Glomerular visceral epithelial cell (primary cell): ENCODE data around the gene CDX2.
"Not testable (repeated sequence)": the region's sequence is repeated elsewhere in the genome, so short reads cannot be mapped to it uniquely, and the experiment has no call there.

Experiments
- DNase-seq: peaks from one replicate; pipeline ENCODE4 v3.0.0-alpha.2; 2016; ENCODE audit errors: extremely low spot score

The CDX2 gene

DNA sequence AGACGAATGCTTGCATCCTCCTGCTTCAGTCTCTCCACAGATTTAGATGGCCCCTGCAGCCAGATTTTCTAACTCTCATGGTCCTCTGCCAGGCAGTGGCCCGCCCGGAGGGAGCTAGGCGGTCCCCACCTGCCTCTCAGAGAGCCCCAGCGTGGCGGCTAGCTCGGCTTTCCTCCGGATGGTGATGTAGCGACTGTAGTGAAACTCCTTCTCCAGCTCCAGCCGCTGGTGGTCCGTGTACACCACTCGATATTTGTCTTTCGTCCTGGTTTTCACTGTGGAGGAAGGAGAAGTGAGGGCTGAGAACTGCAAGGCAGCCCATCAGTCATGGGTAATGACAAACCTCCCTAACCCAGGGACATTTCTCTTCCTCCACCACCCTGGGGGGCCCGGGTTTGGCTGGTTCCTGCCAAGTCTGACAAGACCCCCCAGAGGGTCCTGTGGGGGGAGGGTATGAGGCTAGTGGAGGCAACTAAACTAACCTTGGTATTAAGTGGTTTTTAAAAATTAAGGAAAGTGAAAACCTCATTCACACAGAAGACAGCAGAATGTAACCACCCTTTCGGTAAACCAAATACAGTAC, 4.3 kb downstream of the CDX2 start:
- no peak for DNase-seq

GRCh38 chr13:27964206-27964605, 4.9 kb downstream of the CDX2 start:
- not testable (repeated sequence) for DNase-seq

- no peak for DNase-seq
Observed at GRCh38 chr13:27963491-27963890, 5.6 kb downstream of the CDX2 start.

DNA sequence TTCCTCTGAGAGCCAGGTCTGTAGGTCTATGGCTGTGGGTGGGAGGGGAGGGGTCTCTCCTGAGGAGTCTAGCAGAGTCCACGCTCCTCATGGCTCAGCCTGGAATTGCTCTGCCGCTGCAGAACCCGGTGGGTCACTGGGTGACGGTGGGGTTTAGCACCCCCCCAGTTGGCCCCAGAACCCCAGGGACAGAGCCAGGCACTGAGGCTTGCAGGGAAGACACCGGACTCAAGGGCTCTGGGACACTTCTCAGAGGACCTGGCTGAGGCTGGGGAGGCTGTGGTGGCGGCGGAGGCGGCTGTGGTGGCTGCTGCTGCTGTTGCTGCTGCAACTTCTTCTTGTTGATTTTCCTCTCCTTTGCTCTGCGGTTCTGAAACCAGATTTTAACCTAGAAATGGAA, 6.1 kb downstream of the CDX2 start:
- no peak for DNase-seq

DNA sequence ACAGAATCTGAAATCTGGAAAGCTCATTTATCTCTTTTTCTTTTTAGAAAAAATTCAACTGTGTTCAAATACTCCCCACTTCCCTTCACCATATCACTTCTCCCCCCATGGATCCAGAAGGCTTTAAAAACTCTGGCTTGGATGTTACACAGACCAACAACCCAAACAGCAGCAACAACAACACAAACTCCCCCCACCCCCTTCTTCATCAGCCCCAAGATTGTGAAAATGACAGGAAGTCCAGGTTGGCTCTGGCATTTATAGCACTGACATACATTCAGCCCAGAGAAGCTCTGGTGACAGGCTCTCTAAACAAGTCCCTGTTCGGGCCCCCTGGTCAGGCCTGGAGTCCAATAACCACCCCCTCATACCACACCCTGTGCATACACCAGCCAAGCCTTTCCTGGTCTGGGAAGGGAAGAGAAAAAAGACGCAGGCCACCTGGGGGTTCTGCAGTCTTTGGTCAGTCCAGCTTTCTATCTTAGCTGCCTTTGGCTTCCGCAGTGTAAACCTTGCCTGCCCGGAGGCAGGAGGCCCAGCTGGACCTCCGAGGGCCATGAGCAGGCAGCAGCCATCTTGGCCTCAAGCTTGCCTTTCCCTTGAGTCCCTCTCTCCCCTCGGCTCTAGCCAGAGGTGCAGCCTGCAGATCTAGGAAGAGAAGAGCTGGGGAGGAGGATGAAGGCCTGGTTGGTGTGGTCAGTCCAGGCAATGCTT, 6.8 kb downstream of the CDX2 start:
- no peak for DNase-seq

GRCh38 chr13:27961227-27962085, 7.7 kb downstream of the CDX2 start:
- DNase-seq: no peak

DNA sequence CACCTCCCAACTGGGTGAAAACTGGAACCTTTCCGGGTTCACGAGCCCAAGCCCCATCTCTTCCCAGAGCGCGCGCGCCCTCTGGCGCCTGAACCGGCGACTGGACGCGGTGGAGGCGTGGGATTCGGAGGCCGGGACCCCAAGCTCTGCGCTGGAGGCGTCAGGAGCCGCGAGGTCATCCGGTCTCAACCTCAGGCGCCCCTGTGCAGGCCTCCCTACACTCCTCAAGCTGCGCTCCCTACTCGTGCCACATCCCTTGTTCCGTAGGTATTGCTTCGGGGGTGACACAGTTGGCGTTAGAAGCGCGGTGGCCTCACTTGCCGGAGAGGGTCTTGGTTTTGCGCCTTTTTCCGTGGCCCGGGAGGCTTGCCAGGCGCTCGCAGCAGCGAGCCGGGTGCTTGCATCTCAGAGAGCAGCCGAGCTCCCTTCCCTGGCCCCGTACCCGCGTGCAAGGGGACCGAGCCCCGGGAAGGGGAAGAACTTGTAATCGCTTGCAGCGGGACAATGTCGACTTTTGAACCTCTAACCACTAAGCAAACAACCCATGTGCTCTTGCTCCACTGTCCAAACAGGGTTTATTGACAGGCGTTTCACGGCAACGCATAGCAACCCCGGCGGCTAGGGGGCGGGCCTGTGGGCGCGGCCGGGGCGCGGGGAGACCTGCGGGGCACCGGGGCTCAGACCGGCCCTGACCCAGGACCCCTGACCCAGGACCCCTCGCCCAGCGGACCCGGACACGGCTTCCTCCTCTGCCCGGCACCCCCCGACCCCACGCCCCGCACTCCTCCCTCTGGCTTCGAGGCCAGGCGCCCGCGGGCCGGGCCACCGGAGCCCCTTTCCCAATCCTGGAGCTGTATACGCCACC, 8.5 kb downstream of the CDX2 start:
- DNase-seq: no peak

- DNase-seq: no peak
Observed at GRCh38 chr13:27959976-27960361, 9.1 kb downstream of the CDX2 start.

GRCh38 chr13:27956576-27957300, 12.4 kb downstream of the CDX2 start:
- no peak for DNase-seq

- no peak for DNase-seq
Observed at GRCh38 chr13:27955014-27955591, 14.0 kb downstream of the CDX2 start.

GRCh38 chr13:27954406-27954851, 14.7 kb downstream of the CDX2 start:
- no peak for DNase-seq

DNA sequence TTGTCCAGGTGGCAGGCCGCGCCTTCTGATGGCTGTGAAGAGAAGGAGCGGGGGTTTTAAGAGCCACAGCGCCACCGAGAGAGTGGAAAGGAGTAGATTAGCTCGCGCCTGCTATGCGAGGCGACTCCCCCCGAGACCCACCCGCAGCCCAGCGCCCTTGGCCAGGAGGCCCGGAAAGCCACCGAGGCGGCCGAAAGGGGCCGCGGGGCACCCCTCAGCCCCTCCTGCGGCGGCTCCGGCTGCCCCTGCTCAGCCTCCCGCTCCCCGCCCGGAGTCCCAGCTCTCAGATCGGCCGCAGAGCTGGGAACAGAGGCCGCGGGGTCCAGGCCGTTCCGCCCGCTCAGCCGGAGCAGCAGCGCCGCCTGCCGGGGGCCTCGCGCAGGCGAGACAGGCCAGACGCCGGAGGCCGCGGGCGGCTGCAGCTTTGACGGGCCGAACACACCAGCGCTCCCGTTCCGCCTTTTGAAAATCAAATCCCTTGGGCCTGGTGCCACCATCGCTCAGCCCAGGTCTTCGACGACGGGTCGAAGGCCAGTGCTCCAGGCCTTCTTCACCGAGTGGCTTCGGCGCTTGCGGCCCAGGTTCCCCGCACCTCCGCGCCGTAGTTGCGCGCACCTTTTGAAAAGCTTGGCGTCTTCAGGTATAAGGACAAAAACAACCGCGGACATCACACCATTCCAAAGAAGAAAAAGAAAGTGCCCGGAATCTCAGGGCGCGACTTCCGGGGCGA, 15.3 kb downstream of the CDX2 start:
- DNase-seq: peak; percentile 60

DNA sequence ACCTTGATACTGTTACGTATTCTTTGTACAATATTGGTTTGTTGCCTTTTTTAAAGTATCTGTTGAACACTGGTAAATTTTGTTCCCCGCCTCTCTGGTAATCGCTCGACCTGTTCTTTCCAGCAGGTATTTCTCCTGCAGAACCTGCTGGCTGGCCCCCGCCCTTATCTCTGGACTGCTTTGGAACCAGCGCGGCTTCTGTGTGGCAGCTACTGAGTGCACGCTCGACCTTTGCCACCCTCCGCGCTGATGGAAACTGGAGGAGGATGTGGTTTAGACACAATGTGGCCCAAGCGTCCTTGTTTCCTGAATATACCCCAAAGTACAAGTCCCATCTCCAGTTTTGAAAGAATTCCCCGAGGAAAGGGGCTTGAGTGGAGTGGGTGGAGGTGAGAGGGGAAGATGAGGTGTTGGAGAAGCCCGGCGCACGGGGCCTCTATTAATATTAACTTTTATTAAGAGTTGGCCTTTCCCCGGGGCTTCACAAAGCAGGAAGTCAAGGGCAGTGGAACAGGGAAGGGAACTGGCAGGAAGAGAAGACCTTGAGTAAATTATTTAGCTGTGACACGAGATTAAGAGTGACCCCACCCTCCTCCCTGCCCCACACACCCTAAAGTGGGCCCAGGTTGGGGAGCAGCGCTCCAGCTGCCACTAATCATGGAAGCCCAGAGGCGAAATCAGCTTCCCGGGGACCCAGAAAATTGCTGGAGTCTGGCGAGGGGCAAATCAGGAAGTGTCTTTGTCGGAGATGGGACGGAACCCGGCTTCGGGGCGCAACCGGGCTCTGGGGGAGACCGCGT, 16.0 kb downstream of the CDX2 start:
- no peak for DNase-seq

DNA sequence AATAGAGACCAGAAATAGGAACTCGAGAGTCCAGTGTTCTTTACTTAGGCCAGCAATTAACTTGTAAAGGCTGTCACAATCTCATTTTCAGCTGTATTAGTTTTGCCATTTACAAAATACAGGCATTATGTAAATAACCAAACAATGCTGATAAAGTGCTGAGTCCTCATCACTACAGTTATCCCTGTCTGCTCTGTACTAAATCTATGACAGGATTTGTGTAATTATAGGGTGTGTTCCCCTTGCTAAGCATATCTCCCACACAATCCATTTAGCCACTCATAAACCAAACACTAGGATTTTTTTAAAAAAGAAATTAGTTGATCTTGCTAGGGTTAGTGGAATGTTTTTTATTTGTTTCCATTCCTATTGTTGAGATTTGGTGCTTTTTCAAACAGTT, 26.1 kb downstream of the CDX2 start:
- no peak for DNase-seq

GRCh38 chr13:27933580-27934328, 35.4 kb downstream of the CDX2 start:
- DNase-seq: no peak

DNA sequence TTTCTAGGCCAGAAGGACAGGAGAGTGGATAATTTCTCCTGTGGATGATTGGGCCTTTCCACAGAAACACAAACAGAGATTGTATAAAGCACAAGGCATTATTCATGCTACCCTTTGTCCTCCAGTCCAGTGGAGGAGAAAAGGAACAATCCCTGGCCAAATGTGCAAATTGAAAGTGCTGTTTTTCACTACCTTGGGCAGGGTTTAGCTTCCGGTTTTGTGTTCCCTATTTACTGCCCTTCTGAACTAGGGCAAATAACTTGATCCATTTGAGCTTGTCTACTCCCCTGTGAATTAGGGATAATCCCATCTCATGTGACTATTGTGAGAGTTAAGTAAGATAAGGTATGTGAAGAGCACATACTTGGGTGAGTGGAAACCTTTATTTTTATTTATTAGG, 36.0 kb downstream of the CDX2 start:
- no peak for DNase-seq

DNA sequence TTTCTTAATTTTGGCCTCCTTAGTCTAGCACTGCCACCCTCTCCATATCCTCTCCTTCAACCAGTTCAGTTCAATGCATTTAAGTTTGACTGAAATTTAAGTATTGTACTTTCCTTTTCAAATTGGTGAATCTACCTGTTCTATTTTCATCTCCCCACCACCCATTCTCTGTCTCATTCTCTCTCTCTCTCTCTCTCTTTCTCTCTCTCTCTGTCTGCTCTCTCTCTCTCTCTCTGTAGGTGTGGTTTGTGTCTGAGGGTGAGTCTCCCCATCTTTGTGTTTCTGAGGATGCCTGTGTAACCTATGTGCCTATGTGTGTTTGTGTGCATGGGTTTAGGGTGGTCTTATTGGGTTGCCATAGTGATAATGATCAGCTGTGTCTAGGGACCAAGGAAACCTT, 39.2 kb downstream of the CDX2 start:
- no peak for DNase-seq
